ENCODE measurements around the gene ADORA1.

ADORA1 gene

DNA sequence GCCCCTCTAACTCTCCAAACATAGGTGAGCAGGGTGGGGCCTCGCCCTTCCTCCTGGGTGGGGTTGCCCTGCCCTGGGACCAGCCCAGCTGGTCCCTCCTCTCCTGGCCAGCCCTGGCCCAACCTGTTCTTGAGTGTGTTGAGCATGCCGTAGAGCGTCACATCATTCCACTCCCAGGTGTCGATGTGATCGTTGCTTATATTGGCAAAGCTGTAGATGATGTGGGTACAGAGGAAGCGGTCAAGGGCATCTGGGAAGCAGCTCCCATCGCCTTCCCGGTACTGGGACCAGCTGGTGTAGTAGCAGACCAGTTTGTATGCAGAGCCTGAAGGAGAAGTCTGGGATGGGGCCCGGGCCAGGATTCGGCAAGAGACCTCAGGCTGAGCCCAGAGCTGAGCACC is 57.5 kb downstream of the ADORA1 start:
- Histone ChIP-seq H3K9ac (ENCODE audit: low read length) (peak overlapping the region; percentile 57), H3K4me1 (ENCODE audit: control insufficient read depth, insufficient read depth, low read depth, low read length) (peaks cover 3% of the 10 kb centered on the region), H4K8ac (ENCODE audit: low read length) (no peak overlapping the region), H2BK5ac (ENCODE audit: low read depth, low read length, poor library complexity, severe bottlenecking) (no peak overlapping the region), H3K18ac (ENCODE audit: low read depth in 1 of 2, low read length in 2 of 2) (no peak overlapping the region), H3K36me3 (ENCODE audit: control insufficient read depth in 1 of 2, insufficient read depth in 2 of 2, low read depth in 1 of 2, low read length in 2 of 2) (peaks cover 0 to 24% of the 10 kb centered on the region in 2 experiments), H3K4ac (ENCODE audit: low read depth in 1 of 2, low read length in 2 of 2) (no peak overlapping the region), H3K14ac (ENCODE audit: low read length in 2 of 2) (no peak overlapping the region), H3K9me3 (ENCODE audit: control insufficient read depth, low read length) (no peaks in the 10 kb centered on the region), H2BK12ac (ENCODE audit: low read length in 2 of 2) (no peak overlapping the region), H3K4me2 (ENCODE audit: low read length, poor library complexity, severe bottlenecking) (no peak overlapping the region), H2BK15ac (ENCODE audit: low read depth, poor library complexity, severe bottlenecking) (no peak overlapping the region), H4K91ac (ENCODE audit: low read length) (no peak overlapping the region), H3K4me3 (ENCODE audit: insufficient read depth in 1 of 2, low read depth in 1 of 2, low read length in 2 of 2) (peak overlapping the region in 1 of 2 experiments; percentile 66), H2AK5ac (ENCODE audit: low read length, severe bottlenecking) (no peak overlapping the region), H3K23ac (ENCODE audit: low read length in 2 of 2) (no peak overlapping the region), H2BK120ac (ENCODE audit: low read depth, low read length) (no peak overlapping the region), H3K27me3 (ENCODE audit: control insufficient read depth in 1 of 2, insufficient read depth in 1 of 2, low read length in 2 of 2) (peaks cover 0 to 7% of the 10 kb centered on the region in 2 experiments), H2AFZ (ENCODE audit: low read depth, low read length) (no peak overlapping the region), H3K79me1 (replicated peaks; ENCODE audit: low read length, poor library complexity, severe bottlenecking) (no peaks in the 10 kb centered on the region), H3K27ac (ENCODE audit: low read length, poor library complexity, severe bottlenecking) (no peak overlapping the region)
- 93% methylated on average over 10 of the region's 10 CpGs for WGBS
- DNase-seq, result no peak

- no peak overlapping the region for H4K8ac ChIP-seq (ENCODE audit: low read length)
- H2BK5ac ChIP-seq (ENCODE audit: low read depth, low read length, poor library complexity, severe bottlenecking), result no peak overlapping the region
- no peak overlapping the region for H3K23ac ChIP-seq (ENCODE audit: low read length in 2 of 2)
- H2AK5ac ChIP-seq (ENCODE audit: low read length, severe bottlenecking), result no peak overlapping the region
- peak overlapping the region; percentile 57 for H3K9ac ChIP-seq (ENCODE audit: low read length)
- H2BK120ac ChIP-seq (ENCODE audit: low read depth, low read length), result no peak overlapping the region
- no peak overlapping the region for H2AFZ ChIP-seq (ENCODE audit: low read depth, low read length)
- H3K27ac ChIP-seq (ENCODE audit: low read length, poor library complexity, severe bottlenecking), result no peak overlapping the region
- no peak overlapping the region for H3K18ac ChIP-seq (ENCODE audit: low read depth in 1 of 2, low read length in 2 of 2)
- peaks cover 0 to 24% of the 10 kb centered on the region in 2 experiments for H3K36me3 ChIP-seq (ENCODE audit: control insufficient read depth in 1 of 2, insufficient read depth in 2 of 2, low read depth in 1 of 2, low read length in 2 of 2)
- H3K4ac ChIP-seq (ENCODE audit: low read depth in 1 of 2, low read length in 2 of 2), result peak overlapping the region in 1 of 2 experiments; percentile 21
- H3K27me3 ChIP-seq (ENCODE audit: control insufficient read depth in 1 of 2, insufficient read depth in 1 of 2, low read length in 2 of 2), result peaks cover 0 to 7% of the 10 kb centered on the region in 2 experiments
- H3K79me1 ChIP-seq (replicated peaks; ENCODE audit: low read length, poor library complexity, severe bottlenecking), result no peaks in the 10 kb centered on the region
- H4K91ac ChIP-seq (ENCODE audit: low read length), result no peak overlapping the region
- no peak overlapping the region for H2BK15ac ChIP-seq (ENCODE audit: low read depth, poor library complexity, severe bottlenecking)
- H3K4me2 ChIP-seq (ENCODE audit: low read length, poor library complexity, severe bottlenecking), result no peak overlapping the region
- H3K14ac ChIP-seq (ENCODE audit: low read length in 2 of 2), result no peak overlapping the region
- WGBS, result 90% methylated on average over 4 of the region's 4 CpGs
- H3K4me1 ChIP-seq (ENCODE audit: control insufficient read depth, insufficient read depth, low read depth, low read length), result peaks cover 3% of the 10 kb centered on the region
- H3K9me3 ChIP-seq (ENCODE audit: control insufficient read depth, low read length), result no peaks in the 10 kb centered on the region
- no peak for DNase-seq
- peak overlapping the region in 1 of 2 experiments; percentile 66 for H3K4me3 ChIP-seq (ENCODE audit: insufficient read depth in 1 of 2, low read depth in 1 of 2, low read length in 2 of 2)
- H2BK12ac ChIP-seq (ENCODE audit: low read length in 2 of 2), result peak overlapping the region in 1 of 2 experiments; percentile 51
These were observed 58.1 kb downstream of the ADORA1 start for GRCh38 chr1:203185585-203185984.

GRCh38 chr1:203186091-203186445 is 58.5 kb downstream of the ADORA1 start:
- Histone ChIP-seq H2BK5ac (ENCODE audit: low read depth, low read length, poor library complexity, severe bottlenecking) (no peak overlapping the region), H2BK12ac (ENCODE audit: low read length in 2 of 2) (no peak overlapping the region), H3K4me2 (ENCODE audit: low read length, poor library complexity, severe bottlenecking) (no peak overlapping the region), H2AK5ac (ENCODE audit: low read length, severe bottlenecking) (no peak overlapping the region), H3K18ac (ENCODE audit: low read depth in 1 of 2, low read length in 2 of 2) (peak overlapping the region in 1 of 2 experiments; percentile 51), H3K4ac (ENCODE audit: low read depth in 1 of 2, low read length in 2 of 2) (no peak overlapping the region), H3K23ac (ENCODE audit: low read length in 2 of 2) (no peak overlapping the region), H3K4me3 (ENCODE audit: insufficient read depth in 1 of 2, low read depth in 1 of 2, low read length in 2 of 2) (peak overlapping the region in 1 of 2 experiments; percentile 66), H3K79me1 (replicated peaks; ENCODE audit: low read length, poor library complexity, severe bottlenecking) (no peaks in the 10 kb centered on the region), H2BK15ac (ENCODE audit: low read depth, poor library complexity, severe bottlenecking) (no peak overlapping the region), H3K36me3 (ENCODE audit: control insufficient read depth in 1 of 2, insufficient read depth in 2 of 2, low read depth in 1 of 2, low read length in 2 of 2) (peaks cover 0 to 24% of the 10 kb centered on the region in 2 experiments), H3K9me3 (ENCODE audit: control insufficient read depth, low read length) (no peaks in the 10 kb centered on the region), H4K8ac (ENCODE audit: low read length) (no peak overlapping the region), H4K91ac (ENCODE audit: low read length) (no peak overlapping the region), H2AFZ (ENCODE audit: low read depth, low read length) (no peak overlapping the region), H3K27me3 (ENCODE audit: control insufficient read depth in 1 of 2, insufficient read depth in 1 of 2, low read length in 2 of 2) (peaks cover 0 to 7% of the 10 kb centered on the region in 2 experiments), H3K4me1 (ENCODE audit: control insufficient read depth, insufficient read depth, low read depth, low read length) (peaks cover 3% of the 10 kb centered on the region), H2BK120ac (ENCODE audit: low read depth, low read length) (no peak overlapping the region), H3K27ac (ENCODE audit: low read length, poor library complexity, severe bottlenecking) (no peak overlapping the region), H3K14ac (ENCODE audit: low read length in 2 of 2) (no peak overlapping the region), H3K9ac (ENCODE audit: low read length) (peak overlapping the region; percentile 57)
- WGBS, result 84% methylated on average over 5 of the region's 5 CpGs
- DNase-seq, result no peak

DNA sequence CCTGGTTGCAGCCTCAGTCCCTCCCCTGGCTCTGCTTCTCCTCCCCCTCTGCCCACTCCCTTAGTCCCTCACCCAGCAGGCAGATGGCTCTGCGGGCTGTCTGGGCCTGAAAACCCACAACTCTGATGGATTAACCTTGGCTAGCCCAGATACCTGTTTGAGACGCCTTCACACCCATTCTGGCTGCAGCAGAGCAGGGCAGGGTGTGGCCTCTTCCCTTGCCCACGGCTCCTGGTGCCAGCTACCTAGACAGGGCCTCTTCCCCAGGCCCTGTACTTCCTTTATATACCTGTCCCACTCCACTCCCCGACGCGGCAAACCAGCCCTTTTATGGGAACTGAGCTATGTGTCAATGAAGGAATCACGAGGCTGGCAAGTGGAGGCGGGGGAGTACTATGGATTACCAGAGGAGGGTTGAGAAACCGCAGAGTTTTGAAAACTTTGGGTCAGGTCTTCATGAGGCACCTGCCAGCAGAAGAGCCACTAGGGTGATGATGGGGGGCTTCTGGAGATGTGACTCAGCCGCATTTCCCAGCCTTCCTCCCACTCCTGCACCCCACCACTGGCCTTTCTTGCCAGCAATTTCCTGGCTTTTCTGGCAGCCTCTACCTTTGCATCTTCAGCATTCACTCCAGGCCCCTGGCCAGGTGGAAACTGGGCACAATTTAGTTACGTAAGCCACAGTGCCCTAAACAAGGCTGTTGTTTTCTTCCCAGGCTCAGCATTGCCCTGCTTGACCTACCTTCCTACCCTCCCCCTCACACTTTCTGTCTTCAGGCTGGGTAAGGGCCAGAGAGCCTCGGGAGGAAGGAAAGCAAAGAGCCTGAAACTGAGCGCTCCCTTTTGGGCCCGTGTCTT is 59.1 kb downstream of the ADORA1 start, which contains the start of gene CHI3L1:
CHI3L1 (minus strand) TSS at position 259 of the 858 bp plus-strand sequence; CDS start at position 178, 81 bp downstream.
- H3K79me1 ChIP-seq (replicated peaks; ENCODE audit: low read length, poor library complexity, severe bottlenecking), result no peaks in the 10 kb centered on the region
- H4K8ac ChIP-seq (ENCODE audit: low read length), result peak within 1 kb of the TSS; percentile 29
- H2BK5ac ChIP-seq (ENCODE audit: low read depth, low read length, poor library complexity, severe bottlenecking), result no peak within 1 kb of the TSS
- peaks cover 0 to 7% of the 10 kb centered on the region in 2 experiments for H3K27me3 ChIP-seq (ENCODE audit: control insufficient read depth in 1 of 2, insufficient read depth in 1 of 2, low read length in 2 of 2)
- H3K23ac ChIP-seq (ENCODE audit: low read length in 2 of 2), result no peak within 1 kb of the TSS
- no peak within 1 kb of the TSS for H2BK15ac ChIP-seq (ENCODE audit: low read depth, poor library complexity, severe bottlenecking)
- no peak for DNase-seq
- H4K91ac ChIP-seq (ENCODE audit: low read length), result peak within 1 kb of the TSS; percentile 4
- H3K18ac ChIP-seq (ENCODE audit: low read depth in 1 of 2, low read length in 2 of 2), result peak within 1 kb of the TSS in 1 of 2 experiments; percentile 51
- peak within 1 kb of the TSS; percentile 51 to 72 for H2BK12ac ChIP-seq (ENCODE audit: low read length in 2 of 2)
- H3K4ac ChIP-seq (ENCODE audit: low read depth in 1 of 2, low read length in 2 of 2), result peak within 1 kb of the TSS in 1 of 2 experiments; percentile 21
- no peaks in the 10 kb centered on the region for H3K9me3 ChIP-seq (ENCODE audit: control insufficient read depth, low read length)
- H3K27ac ChIP-seq (ENCODE audit: low read length, poor library complexity, severe bottlenecking), result no peak within 1 kb of the TSS
- no peak within 1 kb of the TSS for H2AK5ac ChIP-seq (ENCODE audit: low read length, severe bottlenecking)
- no peak within 1 kb of the TSS for H2AFZ ChIP-seq (ENCODE audit: low read depth, low read length)
- WGBS, result 66% methylated on average over 13 of the region's 14 CpGs
- peak within 1 kb of the TSS; percentile 21 for H2BK120ac ChIP-seq (ENCODE audit: low read depth, low read length)
- peak within 1 kb of the TSS in 1 of 2 experiments; percentile 66 for H3K4me3 ChIP-seq (ENCODE audit: insufficient read depth in 1 of 2, low read depth in 1 of 2, low read length in 2 of 2)
- H3K14ac ChIP-seq (ENCODE audit: low read length in 2 of 2), result no peak within 1 kb of the TSS
- H3K36me3 ChIP-seq (ENCODE audit: control insufficient read depth in 1 of 2, insufficient read depth in 2 of 2, low read depth in 1 of 2, low read length in 2 of 2), result peaks cover 0 to 22% of the 10 kb centered on the region in 2 experiments
- H3K4me1 ChIP-seq (ENCODE audit: control insufficient read depth, insufficient read depth, low read depth, low read length), result peaks cover 3% of the 10 kb centered on the region
- H3K9ac ChIP-seq (ENCODE audit: low read length), result peak within 1 kb of the TSS; percentile 65
- H3K4me2 ChIP-seq (ENCODE audit: low read length, poor library complexity, severe bottlenecking), result no peak within 1 kb of the TSS
